NCI-H187 (cell line): Measurements from ENCODE around the gene ZNF442.
"Not testable (repeated sequence)": the region's sequence is repeated elsewhere in the genome, so short reads cannot be mapped to it uniquely, and the experiment has no call there.

Source experiments
- DNase-seq, 2 experiments: peaks; one replicate each; lab custom pipeline; 2025; lab: John Stamatoyannopoulos, UW

The ZNF442 gene

GRCh38 chr19:12330340-12330739, 35.1 kb downstream of the ZNF442 start:
- DNase-seq, result no peak

- DNase-seq, result no peak
Measured at GRCh38 chr19:12325690-12326089, 39.8 kb downstream of the ZNF442 start.

DNA sequence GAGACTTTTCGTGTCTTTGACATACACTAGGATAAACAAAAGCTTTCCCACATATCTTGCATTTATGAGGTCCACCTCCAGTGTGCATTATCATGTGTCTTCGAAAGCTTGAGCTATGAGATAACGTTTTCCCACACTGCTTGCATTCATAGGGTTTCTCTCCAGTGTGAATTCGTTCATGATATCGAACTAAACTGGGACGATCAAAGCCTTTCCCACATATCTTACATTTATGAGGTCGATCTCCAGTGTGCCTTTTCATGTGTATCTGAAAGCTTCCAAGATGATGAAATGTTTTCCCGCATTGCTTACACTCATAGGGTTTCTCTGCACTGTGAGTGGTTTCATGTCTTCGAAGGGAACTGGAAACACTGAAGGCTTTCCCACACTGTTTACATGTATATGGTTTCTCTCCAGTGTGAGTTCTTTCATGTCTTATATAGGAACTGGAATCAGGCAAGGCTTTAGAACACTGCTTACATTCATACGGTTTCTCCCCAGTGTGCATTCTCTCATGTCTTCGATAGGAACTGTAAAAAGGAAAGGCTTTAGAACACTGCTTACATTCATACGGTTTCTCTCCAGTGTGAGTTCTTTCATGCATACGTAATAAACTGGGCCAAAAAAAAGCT, 46.6 kb downstream of the ZNF442 start:
- no peak for DNase-seq

GRCh38 chr19:12314553-12314952, 50.9 kb downstream of the ZNF442 start:
- no peak for DNase-seq

DNA sequence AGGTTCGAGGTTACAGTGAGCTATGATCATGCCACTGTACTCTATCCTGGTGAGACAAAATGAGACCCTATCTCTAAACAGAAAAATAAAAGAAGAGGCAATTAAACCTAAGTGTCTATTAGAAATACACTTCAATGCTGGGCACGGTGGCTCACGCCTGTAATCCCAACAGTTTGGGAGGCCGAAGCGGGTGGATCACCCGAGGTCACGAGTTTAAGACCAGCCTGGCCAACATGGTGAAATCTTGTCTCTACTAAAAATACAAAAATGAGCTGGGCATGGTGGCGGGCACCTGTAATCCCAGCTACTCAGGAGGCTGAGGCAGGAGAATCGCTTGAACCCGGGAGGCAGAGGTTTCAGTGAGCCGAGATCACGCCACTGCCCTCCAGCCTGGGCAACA, 56.6 kb downstream of the ZNF442 start:
- DNase-seq, result not testable (repeated sequence)
